Activated CD4-positive, alpha-beta T cell treated with anti-CD3 and anti-CD28 coated beads for 48 hours (primary cell): ENCODE data around the gene TENT4B.
A peak's percentile ranks its signal among the peaks of the same experiment; 100 is the strongest.

Source experiments
- DNase-seq: peaks from one replicate; pipeline ENCODE4 v3.0.0-alpha.2; 2020

The TENT4B gene

DNA sequence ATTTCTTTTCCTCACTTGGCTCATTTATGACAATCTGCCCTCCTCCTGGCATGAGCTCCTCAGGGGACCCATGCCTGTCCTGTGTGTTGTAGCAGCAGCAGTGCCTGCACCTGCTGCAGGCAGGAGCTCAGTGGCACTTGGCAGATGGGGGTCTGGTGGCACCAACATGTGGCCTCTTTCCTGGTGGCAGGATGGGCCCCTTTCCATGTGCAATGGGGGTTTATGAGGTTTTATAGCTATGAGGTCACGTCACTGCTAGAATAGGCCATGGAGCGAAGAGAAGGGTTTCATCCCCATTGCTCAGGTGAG is 120.2 kb downstream of the TENT4B start:
- DNase-seq: no peak

GRCh38 chr16:50273888-50274325 is 120.8 kb downstream of the TENT4B start:
- DNase-seq: peak; percentile 68

DNA sequence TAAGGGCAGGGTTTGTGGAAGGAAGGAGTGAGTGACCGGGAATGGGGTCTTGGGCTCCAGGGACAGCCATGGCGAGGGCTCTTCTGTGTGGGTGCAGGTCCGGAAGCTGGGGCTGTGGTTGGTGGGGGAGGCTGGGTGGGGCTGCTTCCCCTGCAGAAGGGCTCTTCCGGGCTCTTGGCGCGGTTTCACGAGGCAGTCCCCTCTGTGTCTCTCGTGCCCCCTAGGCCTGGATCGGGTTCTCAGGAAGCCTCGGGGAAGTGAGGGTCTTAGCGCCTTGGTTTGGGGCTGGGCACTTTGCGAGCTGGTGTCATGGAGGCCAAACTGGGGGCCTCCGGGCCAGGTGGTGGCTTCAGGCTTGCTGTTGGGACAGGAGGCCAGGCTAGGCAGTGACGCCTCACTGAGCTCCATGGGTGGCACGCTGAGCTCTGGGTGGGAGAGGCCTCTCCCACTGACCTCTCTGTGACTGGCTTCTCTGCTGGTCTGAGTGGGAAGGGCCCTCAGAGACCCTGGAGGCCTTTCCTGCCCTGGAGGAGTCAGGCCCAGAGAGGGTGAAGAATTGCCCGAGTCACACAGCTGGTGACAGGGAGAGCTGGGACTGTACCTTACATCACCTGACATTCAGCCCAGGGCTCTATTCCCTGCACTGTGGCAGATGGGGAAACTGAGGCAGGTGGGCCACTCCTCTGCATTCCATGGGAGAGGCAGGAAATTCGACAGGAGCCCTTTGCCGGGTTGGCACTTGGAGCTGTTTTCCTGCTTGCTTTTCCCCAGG is 121.4 kb downstream of the TENT4B start:
- DNase-seq: peak; percentile 49

DNA sequence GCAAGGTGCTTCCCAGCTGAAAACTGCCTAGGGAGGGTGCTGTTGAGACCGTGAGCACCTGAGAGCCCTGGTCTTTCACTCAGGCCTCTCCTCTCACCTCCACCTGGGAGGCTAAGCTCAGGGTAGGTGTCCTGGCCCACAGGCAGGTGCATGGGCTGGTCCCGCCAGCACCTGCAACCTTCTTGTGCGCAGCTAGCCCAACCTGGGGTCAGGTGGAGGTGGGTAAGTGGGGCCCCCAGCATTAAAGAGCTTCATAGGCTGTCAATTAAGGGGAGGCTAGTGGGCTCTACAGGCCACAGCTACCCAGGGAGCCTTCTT is 122.0 kb downstream of the TENT4B start:
- no peak for DNase-seq

- DNase-seq: no peak
Measured at GRCh38 chr16:50275428-50276325, 122.6 kb downstream of the TENT4B start.

GRCh38 chr16:50276326-50276640 is 123.2 kb downstream of the TENT4B start:
- DNase-seq: no peak

DNA sequence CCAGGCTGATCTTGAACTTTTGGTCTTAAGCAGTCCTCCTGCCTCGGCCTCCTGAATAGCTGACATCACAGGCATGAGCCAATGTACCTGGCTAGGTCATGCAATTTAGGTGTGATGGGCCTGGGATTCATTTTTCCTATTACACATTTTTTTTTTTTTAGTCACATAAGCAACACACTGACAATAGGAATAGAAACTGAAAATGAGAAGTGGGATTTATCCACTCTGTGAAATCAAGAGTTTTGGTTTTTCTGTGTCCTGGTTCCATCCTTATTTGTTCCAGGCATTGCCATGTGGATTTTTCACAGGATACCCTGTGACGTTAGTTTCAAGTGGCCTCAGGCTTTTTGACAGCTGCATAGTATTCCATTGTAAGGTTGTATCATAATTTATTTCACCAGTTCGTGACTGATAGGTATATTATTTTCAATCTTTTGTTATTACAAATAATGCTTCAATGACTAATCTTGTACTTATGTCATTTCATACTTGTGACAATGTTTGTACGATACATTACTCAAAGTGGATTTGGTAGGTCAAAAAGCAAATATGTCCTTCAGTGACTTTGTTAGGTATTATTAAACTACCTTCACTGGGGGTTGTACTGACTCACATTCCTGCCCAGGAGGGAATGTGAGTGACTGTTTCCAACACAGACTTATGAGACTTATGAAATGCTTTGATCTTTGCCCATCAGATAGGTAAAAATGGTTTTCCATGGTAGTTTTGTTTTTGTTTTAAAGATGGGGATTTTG is 123.9 kb downstream of the TENT4B start:
- DNase-seq: no peak

- no peak for DNase-seq
Measured at GRCh38 chr16:50278251-50278650, 125.1 kb downstream of the TENT4B start.

DNA sequence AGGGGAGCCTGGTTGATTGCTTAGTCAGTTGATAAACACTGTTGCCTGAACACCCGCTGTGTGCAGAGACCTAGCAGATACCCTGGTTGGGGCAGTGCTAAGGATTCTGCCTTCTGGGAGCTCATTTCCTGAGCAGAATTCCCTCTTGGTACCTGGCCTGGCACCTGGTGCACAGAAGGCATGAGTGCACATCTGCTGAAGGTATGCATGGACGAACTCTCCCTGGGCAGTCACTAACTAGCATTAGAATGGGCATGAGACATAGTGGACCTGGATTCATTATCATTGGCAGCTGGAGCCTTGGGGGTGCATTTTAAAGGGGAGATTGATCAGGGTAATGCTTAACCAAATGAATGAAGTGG is 126.4 kb downstream of the TENT4B start:
- DNase-seq: no peak

GRCh38 chr16:50280932-50281331 is 127.8 kb downstream of the TENT4B start:
- DNase-seq: no peak
